ENCODE data around the gene LRP2BP.
"Not testable (repeated sequence)": the region's sequence is repeated elsewhere in the genome, so short reads cannot be mapped to it uniquely, and the experiment has no call there.

Gene LRP2BP

DNA sequence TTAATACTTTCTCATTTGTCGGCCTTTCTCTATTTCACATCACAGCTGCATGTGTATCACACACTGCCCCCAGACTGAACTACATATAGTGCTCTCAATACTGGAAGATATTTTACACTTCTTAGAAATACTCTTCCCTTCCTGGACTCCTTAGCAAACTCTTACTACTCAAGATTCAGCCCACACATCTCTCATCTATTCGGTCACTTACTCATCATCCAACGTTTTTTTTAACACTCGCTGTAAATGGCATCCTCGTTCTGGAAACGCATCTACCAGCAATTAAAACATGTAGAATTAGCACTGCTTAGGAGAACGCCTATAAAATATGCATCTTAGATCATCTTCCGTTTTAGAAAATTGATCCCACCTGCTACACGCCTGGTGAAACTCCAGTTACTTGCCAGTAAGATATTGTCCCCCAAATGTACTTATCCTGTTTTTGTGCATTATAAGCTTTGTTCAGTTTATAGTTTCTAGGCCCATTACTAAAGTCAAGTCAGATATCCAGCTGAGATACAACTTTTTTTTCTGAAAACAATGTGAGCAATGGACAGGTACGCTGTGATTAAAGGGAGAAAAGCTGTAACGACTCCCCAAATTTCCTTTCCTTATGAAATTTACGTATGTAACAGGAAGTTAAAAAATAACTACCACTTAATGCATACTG lies 1.0 kb downstream of the LRP2BP start:
- no peak for DNase-seq

DNA sequence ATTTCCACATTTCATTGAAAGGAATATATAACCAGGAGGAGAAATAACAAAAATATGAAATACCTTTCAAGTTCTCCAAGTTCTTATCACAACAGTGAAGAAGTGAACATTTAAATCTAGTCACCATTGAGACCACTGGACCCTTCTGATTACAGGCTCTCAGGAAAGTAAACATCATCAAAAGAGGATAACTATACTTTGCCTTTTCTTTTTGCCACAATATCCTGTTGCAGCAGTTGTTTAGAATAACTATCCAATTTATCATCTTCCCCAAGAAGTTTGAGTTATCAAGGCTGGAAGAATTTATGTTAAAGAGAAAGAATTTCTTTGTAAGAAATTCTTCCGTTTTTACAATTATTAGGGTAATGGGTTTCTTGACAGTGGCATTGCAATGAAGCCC lies 3.6 kb downstream of the LRP2BP start:
- no peak for DNase-seq

- no peak for DNase-seq
Observed at GRCh38 chr4:185390941-185391340, 4.8 kb downstream of the LRP2BP start.

DNA sequence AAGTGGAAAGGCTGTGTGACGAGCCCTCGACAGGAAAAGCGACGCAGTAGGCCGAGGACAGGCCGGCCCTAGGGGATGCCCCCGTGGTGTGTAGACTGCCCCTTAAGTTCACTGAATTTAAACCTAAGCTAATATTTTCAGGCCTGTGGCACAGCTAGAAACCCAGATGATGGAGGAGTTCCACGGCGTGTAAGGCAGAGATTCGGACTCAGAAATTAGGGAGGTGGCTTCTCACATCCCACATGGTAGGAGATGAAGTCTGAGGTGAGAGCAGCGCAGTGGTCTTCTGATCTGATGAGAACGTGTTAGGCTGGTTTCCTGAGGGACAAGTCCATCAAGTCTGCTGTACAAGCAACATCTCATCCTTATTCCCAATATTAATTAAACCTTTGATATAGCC lies 7.8 kb downstream of the LRP2BP start:
- no peak for DNase-seq

DNA sequence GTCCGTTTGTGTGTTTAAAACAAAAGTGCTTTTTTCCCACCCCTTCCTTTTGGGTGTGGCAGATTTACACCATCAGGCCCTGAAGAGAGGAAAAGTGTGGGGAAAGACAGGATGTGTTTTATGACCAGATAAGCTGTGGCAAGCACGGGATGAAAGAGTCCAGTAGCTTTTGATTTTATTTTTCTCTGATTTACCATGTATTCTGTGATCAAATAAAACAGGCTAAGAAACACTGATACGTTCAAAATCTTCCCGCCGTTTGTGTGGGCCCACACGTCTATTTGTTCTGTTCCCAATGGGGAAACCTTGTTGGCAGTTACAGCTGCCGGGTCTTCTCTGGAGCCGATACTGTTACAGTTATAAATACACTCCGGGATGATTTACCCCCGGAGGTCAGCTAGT lies 10.8 kb downstream of the LRP2BP start:
- DNase-seq = no peak

- no peak for DNase-seq
Observed at GRCh38 chr4:185384061-185384460, 11.7 kb downstream of the LRP2BP start.

DNA sequence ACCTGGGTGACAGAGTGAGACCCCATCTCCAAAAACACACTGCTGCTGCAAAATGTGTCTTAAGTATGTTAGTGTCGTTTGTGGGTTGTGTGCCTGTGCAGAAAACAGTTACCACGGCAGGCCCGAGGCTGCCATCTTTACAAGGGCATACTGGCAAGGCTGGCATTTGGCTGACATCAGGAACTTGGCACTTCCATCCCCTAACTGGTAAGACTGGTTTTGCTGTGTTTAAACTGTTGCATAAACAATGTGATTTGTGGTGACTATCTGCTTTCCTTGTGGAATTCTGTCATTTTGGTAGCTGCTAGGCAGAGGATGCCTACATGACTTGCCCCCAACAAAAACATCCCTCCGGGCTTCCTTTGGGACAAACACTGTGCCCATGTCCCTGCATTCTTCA lies 12.3 kb downstream of the LRP2BP start:
- DNase-seq = no peak

GRCh38 chr4:185382754-185383153 lies 13.0 kb downstream of the LRP2BP start:
- no peak for DNase-seq

- no peak for DNase-seq
Observed at GRCh38 chr4:185381288-185382196, 14.2 kb downstream of the LRP2BP start.

GRCh38 chr4:185380320-185380719 lies 15.4 kb downstream of the LRP2BP start:
- DNase-seq = no peak

- DNase-seq = no peak
Observed at GRCh38 chr4:185379326-185380295, 16.1 kb downstream of the LRP2BP start.

DNA sequence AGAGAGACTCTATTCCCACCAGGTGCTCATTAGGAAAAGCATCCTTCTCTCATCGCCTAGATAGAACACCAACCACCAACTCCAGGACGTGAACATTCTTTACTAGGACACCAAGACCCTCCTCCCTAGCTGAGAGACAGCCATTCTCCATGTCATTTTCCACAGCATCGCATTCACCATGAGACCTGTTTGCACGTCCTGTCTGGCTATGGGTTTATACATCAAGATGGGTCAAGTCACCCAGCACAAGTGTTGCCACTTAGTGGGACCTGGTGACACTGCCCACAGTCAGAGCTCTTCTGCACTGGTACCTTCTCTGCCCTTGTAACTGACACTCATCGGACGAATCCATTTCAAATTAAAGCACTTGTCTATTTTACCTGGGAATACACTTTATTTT lies 17.5 kb downstream of the LRP2BP start:
- no peak for DNase-seq

DNA sequence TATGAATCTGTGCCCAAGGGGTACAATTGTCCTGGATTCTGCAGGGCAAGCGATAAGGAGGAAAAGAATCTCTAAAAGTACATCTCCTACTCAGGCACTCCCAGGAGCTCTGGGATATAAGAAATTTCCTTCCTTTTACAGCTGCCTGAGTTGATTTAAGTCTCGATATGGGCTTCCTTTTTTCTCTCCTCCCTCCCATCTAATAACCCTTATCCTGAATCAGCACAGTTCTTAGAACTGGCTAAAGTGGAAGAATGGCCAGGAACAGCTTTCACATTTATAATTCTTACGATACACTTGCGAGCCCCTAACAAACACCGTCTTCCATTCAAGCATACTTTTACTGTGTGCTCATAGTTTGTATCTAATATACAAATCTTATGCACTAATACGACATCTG lies 21.2 kb downstream of the LRP2BP start:
- no peak for DNase-seq

GRCh38 chr4:185374027-185374426 lies 21.7 kb downstream of the LRP2BP start:
- DNase-seq = no peak

DNA sequence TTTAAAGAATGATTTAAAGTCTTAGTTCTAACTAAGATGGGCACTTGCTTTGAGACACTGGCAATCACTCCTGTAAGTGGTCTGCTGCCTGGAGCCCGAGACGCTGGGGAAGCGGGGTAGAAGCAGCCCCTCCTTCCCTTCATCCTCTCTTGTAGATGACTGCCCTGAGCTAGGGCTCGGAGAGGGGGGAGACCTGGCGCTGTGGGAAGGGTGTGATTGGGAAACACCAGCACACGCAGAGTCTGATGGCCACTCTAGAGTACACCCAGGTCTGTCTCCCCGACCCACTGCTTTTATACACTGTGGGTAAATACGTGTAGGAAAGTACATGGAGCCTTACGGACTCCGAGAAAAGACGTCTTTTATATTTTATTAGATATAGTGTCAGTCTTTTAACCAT lies 24.0 kb downstream of the LRP2BP start:
- DNase-seq = no peak

DNA sequence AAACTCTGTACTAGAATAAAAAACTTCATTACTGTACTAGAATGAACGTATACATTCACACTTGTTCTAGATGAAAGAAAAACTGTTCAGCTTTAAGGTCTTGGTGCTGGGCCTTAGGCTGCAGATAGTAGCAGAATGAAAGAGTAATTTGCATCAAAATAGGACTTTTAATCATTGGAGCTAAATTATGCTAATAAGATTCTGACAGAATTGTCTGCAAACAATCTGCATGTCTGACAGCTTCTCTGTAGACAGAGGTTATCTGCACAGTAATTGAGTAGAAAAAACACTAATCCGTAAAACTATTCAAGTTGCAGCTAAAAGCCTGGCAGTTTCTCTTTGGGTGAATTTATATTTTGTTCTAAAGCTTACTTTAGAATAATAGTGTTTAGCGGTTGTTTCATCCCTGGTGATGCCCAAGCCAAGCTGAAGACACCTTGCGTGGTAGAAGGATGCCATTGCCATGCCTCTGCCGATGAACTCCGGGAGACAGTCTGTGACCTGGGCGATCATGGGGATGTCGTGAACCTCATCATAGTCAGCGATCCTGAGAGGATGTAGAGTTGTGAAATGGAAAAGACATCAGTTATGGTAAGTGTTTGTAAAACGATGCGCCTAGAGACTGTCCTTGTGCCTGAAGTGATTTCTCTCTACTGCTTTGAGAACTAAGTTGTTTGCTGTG lies 25.3 kb downstream of the LRP2BP start:
- no peak for DNase-seq

DNA sequence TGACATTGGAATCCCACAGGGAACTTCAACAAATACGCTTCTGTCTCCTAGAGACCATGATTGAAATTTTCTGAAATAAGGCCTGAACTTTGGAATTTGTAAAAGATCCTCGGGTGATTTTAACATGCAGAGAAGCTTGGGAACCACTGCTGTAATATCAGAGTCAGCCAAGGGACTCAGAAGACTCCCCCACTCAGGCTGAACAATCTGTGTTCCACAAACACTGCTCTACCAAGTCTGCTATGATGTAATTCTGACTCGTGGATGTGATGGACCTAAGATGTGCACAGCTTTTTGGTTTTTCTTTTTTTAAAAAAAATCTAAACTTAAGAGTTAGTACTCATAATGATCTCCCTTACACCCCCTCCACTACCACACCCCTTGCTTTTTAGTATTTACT lies 26.0 kb downstream of the LRP2BP start:
- DNase-seq = no peak

DNA sequence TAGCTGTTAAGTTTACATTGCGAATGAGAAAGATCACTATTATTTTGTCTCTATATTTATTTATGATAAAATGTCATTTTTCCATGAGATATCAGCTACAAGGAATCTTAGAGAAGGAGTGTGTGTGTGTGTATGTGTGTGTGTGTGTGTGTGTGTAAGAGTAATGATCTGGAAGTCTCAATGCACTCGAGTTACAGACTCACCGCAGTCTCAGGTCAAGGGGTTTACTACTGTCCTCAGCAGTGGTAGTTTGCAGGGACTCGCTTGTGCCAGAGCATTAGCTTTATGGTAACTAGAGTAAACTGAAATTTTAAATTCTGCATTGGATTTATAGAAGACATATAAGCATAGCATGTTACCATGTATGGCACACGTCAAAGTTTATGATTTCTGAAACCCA lies 30.8 kb downstream of the LRP2BP start:
- no peak for DNase-seq

DNA sequence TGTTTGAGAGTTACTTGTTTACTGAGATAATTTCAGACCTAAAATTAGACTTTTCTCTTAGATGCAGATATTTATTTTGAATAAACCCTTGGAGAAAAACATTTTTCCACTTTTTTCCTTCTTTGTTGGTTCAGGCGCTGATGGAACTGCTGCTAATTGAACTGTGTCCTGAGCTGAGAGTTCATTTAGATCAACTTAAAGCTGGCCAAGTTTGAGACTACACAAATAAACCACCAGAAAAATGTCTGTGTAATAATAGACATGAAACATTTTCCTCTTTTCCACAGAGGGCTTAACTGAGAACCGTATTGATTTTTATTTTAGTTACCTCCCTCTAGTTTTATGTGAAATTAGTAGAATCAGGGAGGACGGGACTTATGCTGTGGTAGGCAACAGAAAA lies 32.5 kb downstream of the LRP2BP start:
- DNase-seq = no peak

DNA sequence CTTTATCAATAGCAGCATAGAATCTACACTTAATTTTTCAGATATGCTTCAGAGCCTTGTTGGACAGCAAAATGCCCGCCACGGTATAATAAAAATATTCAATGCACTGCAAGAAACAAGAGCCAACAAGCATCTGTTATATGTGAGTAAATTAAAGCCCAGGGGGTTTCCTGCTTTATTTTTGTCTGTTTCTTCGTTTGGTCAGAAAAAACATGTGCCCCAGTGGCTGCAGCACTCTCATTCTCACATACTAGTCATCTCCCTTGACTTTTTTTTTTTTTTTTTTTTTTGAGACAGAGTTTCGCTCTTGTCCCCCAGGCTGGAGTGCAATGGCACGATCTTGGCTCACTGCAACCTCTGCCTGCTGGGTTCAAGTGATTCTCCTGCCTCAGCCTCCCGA lies 33.2 kb downstream of the LRP2BP start:
- not testable (repeated sequence) for DNase-seq

GRCh38 chr4:185361872-185362271 lies 33.9 kb downstream of the LRP2BP start:
- no peak for DNase-seq

DNA sequence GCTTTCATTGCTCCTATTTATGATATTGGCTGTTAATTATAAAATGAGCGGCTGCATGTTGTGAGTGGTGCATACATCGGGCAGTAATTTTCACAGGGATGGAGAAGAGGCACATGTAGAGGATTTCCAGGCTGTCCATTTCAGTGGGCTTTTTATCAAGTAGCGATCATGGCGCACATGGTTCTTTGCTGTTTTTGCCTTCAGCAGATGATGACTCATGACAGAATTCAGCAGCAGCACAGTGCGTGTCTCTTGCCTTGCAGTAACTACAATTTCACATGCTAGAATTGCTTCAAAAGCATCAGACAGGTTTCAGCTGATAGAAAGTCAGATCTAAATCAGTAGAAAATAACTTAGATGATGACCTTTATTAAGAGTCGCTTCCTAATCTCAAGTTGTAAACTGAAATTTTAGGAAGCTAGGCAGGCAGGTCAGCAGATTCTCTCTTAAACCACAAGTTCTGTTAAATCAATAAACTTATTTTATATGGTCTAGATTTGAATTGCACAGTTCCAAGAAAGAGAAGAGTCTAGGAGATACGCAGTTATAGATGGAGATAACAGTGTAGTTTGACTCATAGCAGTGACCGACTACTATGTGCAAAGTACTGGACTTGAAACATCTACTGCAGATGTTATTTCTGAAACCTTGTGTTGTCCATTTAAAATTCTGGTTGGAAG lies 35.8 kb downstream of the LRP2BP start:
- no peak for DNase-seq
